ENCODE data around the gene ADGRE1.

The ADGRE1 gene

DNA sequence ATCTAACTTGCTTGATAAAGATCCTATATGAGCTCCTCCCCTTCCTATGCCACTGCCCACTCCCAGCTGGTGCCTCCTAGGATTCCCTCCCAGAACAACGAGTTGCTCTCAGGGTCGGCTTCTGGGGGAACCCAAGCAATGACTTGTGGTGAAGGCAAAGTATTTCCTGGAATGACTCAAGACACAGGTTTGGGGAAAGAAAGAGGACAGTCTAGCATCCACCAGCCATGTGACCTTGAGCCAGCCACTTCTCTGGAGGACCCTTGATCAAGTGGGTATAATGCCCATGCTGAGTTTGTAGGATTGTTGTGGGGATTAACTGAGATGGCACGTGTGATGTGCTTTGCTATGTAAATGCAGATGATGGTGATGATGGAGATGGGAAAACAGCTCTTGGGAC lies 100.9 kb downstream of the ADGRE1 start:
- in situ Hi-C loops (cut with HindIII; ENCODE audit: low pct_ligation_motif_present, low pct_unique_long_range_greater_than_20kb, low sequenced_read_pairs), result no loop called here
- DNase-seq, result no peak

Measured in ACHN (cell line).